Natural killer cell treated with Interleukin-12 subunit alpha and Interleukin-12 subunit beta and Interleukin-15 and Interleukin-18, amount 100 ng/mL, for 72 hours (primary cell): ENCODE data around the gene TAAR9. TPM values are rescaled to one million over a fixed set of nuclear protein-coding genes. Genes with fewer than 3 reads are reported as not detected.
"Not testable (repeated sequence)": the region's sequence is repeated elsewhere in the genome, so short reads cannot be mapped to it uniquely, and the experiment has no call there.

Source experiments
- ATAC-seq, 2 donors: fragments of 150-1000 bp; cut with Tn5 transposase in 1 of 2; sonication (Bioruptor Pico), chemical (Tn5 transposase) in 1 of 2; 2 replicates each; pipeline ENCODE4 v1.10.0; 2021
- DNase-seq: peaks from one replicate; pipeline ENCODE4 v3.0.0; 2022; ENCODE audit warnings: low spot score
- H3K27ac Mint-ChIP-seq, 2 donors: 1 replicate in 1 of 2; 2 replicates in 1 of 2; pipeline ENCODE4 v1.8.0; 2022; ENCODE audit warnings: mixed read lengths in 2 of 2, mild to moderate bottlenecking in 1 of 2, moderate library complexity in 1 of 2
- H3K27me3 Mint-ChIP-seq, 2 donors: 1 replicate in 1 of 2; 2 replicates in 1 of 2; pipeline ENCODE4 v1.8.0; 2022; ENCODE audit warnings: mixed read lengths in 2 of 2
- H3K36me3 Mint-ChIP-seq: one replicate; pipeline ENCODE4 v1.8.0; 2022; ENCODE audit warnings: mixed read lengths
- H3K4me1 Mint-ChIP-seq, 2 donors: 1 replicate in 1 of 2; 2 replicates in 1 of 2; pipeline ENCODE4 v1.8.0; 2022; ENCODE audit warnings: low read depth in 2 of 2, mixed read lengths in 2 of 2, mild to moderate bottlenecking in 1 of 2
- H3K4me3 Mint-ChIP-seq: one replicate; pipeline ENCODE4 v1.8.0; 2022; ENCODE audit warnings: mixed read lengths
- H3K9me3 Mint-ChIP-seq: 2 replicates; pipeline ENCODE4 v1.8.0; 2022; ENCODE audit warnings: mixed read lengths
- total RNA-seq, 2 donors: library from RNA; stranded (reverse); gene quantifications; one replicate each; pipeline ENCODE4 v1.2.3, GENCODE V29; 2022

Gene TAAR9
- total RNA-seq, 2 donors from 2014 or later = not detected

DNA sequence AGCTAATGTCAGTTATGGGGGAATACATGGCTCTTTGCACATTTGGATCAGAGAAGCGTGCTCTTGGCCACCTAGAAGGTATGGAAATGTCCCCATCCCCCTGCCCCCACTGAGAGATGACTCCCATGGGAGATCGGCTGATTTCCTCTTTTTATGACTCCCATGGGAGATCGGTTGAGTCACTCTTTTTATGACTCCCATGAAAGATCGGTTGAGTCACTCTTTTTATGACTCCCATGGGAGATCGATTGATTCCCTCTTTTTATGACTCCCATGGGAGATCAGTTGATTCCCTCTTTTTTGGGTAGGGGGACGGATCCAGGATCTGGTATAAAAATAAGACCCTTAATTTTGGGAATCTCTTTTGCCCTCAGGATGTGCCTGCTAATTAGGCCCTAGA lies 10.3 kb upstream of the TAAR9 start:
- H3K9me3 Mint-ChIP-seq = no peaks in the 10 kb centered on the region
- H3K4me3 Mint-ChIP-seq = no peak overlapping the region
- H3K4me1 Mint-ChIP-seq = no peaks in the 10 kb centered on the region
- H3K27me3 Mint-ChIP-seq = peaks cover 18 to 39% of the 10 kb centered on the region in 2 donors
- H3K27ac Mint-ChIP-seq = no peak overlapping the region
- no peaks in the 10 kb centered on the region for H3K36me3 Mint-ChIP-seq
- DNase-seq = no peak
- no peak for ATAC-seq

DNA sequence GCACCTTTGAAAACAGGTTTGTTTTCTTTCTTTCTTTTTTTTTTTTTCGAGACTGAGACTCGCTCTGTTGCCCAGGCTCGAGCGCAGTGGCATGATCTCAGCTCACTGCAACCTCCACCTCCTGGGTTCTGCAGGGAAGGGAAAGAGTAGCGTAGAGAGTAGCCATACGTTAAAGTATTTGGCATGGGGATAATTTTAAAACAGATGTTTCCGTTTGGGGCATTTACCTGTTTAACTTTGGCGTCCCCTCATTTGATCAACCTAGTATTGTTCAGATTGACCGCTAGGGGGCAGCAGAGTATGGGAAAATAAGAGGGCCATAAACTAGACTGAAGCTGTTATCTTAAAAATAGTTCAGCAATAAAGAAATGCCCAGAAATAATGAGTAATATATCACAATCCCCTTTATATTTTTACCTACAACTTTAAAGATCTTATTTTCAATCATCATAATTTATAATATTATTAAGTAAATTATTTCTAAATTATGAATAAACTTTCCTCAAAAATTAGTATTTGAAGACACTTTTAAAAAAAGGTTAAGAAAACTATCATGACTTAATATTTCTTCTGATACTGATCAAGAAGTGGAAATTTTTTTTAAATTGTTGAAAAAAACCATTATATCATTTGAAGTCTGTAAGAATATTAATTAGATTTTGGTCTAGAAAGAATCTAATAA lies 7.6 kb upstream of the TAAR9 start:
- no peaks in the 10 kb centered on the region for H3K9me3 Mint-ChIP-seq
- no peaks in the 10 kb centered on the region for H3K4me1 Mint-ChIP-seq
- H3K4me3 Mint-ChIP-seq = no peak overlapping the region
- peaks cover 2 to 14% of the 10 kb centered on the region in 2 donors for H3K27me3 Mint-ChIP-seq
- H3K27ac Mint-ChIP-seq = no peak overlapping the region
- DNase-seq = peak; percentile 81
- ATAC-seq = peak; percentile 71
- H3K36me3 Mint-ChIP-seq = peaks cover 2% of the 10 kb centered on the region

DNA sequence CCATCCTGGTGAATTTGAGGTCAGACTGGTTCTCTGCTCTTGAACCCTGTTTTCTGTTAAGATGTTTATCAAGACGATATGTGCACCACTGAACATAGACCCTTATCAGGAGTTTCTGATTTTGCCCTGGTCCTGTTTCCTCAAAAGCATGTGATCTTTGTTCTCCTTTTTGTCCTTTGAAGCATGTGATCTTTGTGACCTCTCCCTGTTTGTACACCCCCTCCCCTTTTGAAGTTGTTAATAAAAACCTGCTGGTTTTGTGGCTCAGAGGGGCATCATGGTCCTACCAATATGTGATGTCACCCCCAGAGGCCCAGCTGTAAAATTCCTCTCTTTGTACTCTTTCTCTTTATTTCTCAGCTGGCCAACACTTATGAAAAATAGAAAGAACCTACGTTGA lies 3.5 kb upstream of the TAAR9 start:
- not testable (repeated sequence) for H3K4me1 Mint-ChIP-seq, ATAC-seq, H3K4me3 Mint-ChIP-seq, H3K27ac Mint-ChIP-seq, H3K36me3 Mint-ChIP-seq, H3K9me3 Mint-ChIP-seq, DNase-seq
- H3K27me3 Mint-ChIP-seq = peaks cover 14 to 22% of the 10 kb centered on the region in 2 donors

DNA sequence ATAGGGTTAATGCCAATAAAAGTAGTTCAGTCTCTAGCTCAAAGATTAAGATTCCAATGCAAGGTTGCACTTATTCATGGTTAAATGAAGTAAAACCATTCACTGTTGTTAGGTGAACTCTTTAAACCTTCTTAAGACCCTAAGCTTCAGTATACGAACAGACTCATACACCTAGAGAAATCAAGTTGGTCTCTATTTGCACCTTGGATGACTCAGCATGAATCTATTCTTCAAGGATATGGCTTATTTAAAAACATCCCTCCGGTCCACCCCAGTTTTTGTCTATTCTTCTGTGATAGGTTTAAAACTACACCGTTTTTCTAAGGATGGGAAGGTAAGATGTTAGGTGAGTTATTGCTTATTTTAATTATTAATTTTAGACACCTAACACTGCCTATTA lies 932 bp upstream of the TAAR9 start:
- no peak overlapping the region for H3K4me3 Mint-ChIP-seq
- no peaks in the 10 kb centered on the region for H3K9me3 Mint-ChIP-seq
- no peak overlapping the region for H3K27ac Mint-ChIP-seq
- peaks cover 4% of the 10 kb centered on the region for H3K36me3 Mint-ChIP-seq
- DNase-seq (no peak), ATAC-seq (no peak)
- H3K27me3 Mint-ChIP-seq = peaks cover 23 to 32% of the 10 kb centered on the region in 2 donors
- no peaks in the 10 kb centered on the region for H3K4me1 Mint-ChIP-seq

DNA sequence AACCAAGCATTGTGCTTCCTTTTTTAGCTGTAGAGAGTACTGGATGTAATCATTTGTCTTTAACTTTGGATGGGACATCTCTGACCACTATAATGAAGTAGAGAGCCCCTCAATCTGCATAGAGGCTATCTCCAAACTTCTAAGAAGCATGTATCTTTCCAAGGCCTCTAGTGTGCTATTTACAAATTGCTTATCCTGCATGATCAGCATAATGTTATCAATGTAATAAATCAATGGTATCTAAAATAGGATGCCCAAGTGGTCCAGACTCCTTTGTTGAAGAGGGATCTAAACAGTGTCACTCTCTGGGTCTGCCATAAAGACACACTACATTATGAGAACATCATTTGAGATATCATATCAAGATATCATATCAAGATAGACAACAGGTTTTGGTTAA lies 6.7 kb downstream of the TAAR9 start:
- Mint-ChIP-seq H3K4me3 (no peak overlapping the region), H3K27ac (no peak overlapping the region), H3K36me3 (no peaks in the 10 kb centered on the region), H3K27me3 (peaks cover 16 to 19% of the 10 kb centered on the region in 2 donors), H3K9me3 (no peaks in the 10 kb centered on the region), H3K4me1 (no peaks in the 10 kb centered on the region)
- ATAC-seq = no peak
- no peak for DNase-seq

DNA sequence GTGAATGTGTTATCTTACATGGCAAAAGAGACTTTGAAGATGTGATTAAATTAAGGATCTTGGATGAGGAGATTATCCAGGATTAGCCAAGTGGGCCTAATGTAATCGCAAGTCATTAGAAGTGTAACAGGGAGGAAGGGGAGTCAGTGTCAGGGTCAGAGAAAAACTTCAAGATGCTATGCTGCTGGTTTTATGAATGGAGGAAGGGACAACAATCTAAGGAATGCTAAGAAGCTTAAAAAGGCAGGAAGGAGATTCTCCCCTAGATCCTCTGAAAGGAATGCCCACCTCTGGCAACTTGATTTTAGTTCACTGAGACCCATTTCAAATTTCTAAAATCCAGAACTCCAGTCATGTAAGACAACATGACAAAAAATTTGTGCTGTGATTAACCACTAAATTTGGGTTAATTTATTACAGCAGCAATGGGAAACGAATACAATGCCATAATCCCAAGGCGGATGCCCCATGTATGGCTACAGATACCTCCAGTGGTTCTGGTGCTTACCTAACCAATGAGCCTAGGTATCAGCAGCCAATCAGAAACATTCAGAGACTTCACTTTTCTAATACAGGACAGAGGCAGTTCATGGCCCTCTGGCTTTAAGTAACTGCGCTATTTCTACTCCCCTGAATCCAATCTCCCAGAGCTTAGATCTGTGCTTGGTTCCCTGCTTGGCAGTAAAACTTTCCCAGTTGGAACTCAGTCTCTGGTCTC lies 10.8 kb downstream of the TAAR9 start:
- H3K9me3 Mint-ChIP-seq = no peaks in the 10 kb centered on the region
- H3K27me3 Mint-ChIP-seq = peaks cover 16 to 17% of the 10 kb centered on the region in 2 donors
- H3K36me3 Mint-ChIP-seq = no peaks in the 10 kb centered on the region
- no peak overlapping the region for H3K4me3 Mint-ChIP-seq
- no peak for DNase-seq
- ATAC-seq = no peak
- no peak overlapping the region for H3K27ac Mint-ChIP-seq
- H3K4me1 Mint-ChIP-seq = no peaks in the 10 kb centered on the region

DNA sequence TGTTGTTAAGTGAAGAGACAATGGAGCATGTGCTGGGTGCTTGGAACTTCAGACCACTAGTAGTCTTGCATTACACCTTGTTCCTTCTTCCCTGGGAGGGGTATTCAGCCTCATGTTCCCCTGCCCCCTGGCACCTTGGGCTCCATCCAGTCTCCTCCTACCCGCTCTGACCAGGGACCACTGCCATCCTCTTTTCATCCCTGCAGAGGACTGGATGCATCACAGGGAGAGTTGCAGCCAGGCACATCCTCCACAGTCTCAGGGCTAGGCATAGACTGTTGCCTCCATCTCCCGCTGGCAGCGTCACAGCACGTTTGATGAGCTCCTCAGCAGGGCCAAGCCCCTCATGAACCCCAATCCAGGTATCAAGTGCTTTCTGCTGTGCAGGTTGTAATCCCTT lies 13.1 kb downstream of the TAAR9 start:
- DNase-seq (no peak), ATAC-seq (peak in 1 of 2 donors; percentile 61)
- peaks cover 16 to 19% of the 10 kb centered on the region in 2 donors for H3K27me3 Mint-ChIP-seq
- no peaks in the 10 kb centered on the region for H3K9me3 Mint-ChIP-seq
- no peaks in the 10 kb centered on the region for H3K36me3 Mint-ChIP-seq
- no peak overlapping the region for H3K27ac Mint-ChIP-seq
- no peaks in the 10 kb centered on the region for H3K4me1 Mint-ChIP-seq
- no peak overlapping the region for H3K4me3 Mint-ChIP-seq

DNA sequence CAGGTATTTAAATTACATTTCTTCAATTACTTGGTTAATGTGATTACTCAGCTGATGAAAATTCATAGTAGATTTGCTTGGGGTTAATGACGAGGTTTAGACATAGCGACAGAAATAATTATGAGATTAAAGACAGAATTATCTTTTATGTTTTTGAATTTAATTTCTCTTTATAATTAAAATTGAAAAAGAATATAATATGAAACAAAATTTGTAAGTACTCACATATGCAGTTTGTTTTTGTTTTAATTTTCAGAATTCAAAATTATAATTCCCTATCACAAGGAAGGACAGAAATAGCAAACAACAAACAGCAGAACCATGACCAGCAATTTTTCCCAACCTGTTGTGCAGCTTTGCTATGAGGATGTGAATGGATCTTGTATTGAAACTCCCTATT lies 14.3 kb downstream of the TAAR9 start, which contains the start of gene TAAR8:
Gene TAAR8, plus strand, starts transcription at position 301 of the 400 bp plus-strand sequence. Its CDS starts 21 bp downstream, at position 322.
- Mint-ChIP-seq H3K27ac (no peak within 1 kb of the TSS), H3K4me3 (no peak within 1 kb of the TSS), H3K9me3 (no peaks in the 10 kb centered on the region), H3K36me3 (no peaks in the 10 kb centered on the region), H3K27me3 (peaks cover 23 to 24% of the 10 kb centered on the region in 2 donors), H3K4me1 (no peaks in the 10 kb centered on the region)
- DNase-seq (no peak), ATAC-seq (no peak)

DNA sequence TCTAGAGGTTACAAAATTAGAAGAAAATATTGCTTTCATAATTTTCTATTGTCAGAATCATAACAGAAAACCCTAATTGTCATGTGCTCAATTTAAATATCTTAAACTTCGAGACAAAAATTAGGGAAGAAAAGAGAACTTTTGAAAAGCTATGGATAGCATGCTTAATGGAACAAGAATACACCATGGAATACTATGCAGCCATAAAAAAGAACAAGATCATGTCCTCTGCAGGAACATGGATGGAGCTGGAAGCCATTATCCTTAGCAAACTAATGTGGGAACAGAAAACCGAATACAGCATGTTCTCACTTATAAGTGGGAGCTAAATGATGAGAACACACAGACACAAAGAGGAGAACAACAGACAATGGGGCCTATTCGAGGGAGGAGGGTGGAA lies 22.0 kb downstream of the TAAR9 start:
- not testable (repeated sequence) for H3K4me3 Mint-ChIP-seq, ATAC-seq, H3K27ac Mint-ChIP-seq, H3K36me3 Mint-ChIP-seq, DNase-seq, H3K9me3 Mint-ChIP-seq, H3K4me1 Mint-ChIP-seq
- H3K27me3 Mint-ChIP-seq = peaks cover 22 to 38% of the 10 kb centered on the region in 2 donors

DNA sequence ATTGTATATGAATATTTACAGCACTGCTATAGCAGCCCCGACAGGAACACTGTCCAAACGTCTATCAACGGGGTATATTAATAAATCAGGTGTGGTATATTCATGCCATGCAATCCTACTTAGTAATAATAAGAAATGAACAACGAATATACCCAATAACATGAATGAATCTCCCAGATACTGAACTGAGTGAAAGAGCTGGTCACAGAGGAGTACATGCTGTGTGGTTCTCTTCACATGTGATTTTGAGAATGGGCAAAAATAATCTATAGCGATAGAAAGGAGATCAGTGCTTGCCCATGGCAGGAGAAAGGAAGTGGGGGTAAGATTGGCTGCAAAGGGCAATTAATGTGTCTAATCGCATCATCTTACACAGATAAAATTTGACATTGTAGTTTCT lies 28.3 kb downstream of the TAAR9 start:
- Mint-ChIP-seq H3K27me3 (peaks cover 20 to 38% of the 10 kb centered on the region in 2 donors), H3K9me3 (no peaks in the 10 kb centered on the region), H3K36me3 (no peaks in the 10 kb centered on the region), H3K4me1 (no peaks in the 10 kb centered on the region), H3K27ac (no peak overlapping the region), H3K4me3 (no peak overlapping the region)
- ATAC-seq (no peak), DNase-seq (no peak)

DNA sequence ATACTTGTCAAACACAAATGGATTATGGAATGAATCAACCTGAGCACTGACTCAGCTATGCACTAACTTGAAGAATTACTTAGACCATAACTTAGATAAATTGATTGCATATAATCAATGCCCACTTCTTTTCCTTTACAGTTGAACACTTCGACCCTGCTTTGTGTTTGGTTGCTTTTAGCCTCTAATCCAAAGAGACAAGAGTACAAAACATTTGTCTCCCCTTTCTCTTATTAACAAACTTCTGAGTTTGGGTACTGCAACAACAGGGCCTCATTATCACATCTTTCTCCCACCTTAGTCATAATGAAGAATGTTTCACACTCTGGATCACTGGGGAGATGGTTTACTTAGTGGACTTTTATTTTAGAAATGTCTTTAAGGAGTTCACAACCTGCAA lies 29.5 kb downstream of the TAAR9 start:
- H3K4me3 Mint-ChIP-seq = no peak overlapping the region
- no peak overlapping the region for H3K27ac Mint-ChIP-seq
- H3K4me1 Mint-ChIP-seq = no peaks in the 10 kb centered on the region
- H3K27me3 Mint-ChIP-seq = peaks cover 20 to 36% of the 10 kb centered on the region in 2 donors
- H3K9me3 Mint-ChIP-seq = no peaks in the 10 kb centered on the region
- no peaks in the 10 kb centered on the region for H3K36me3 Mint-ChIP-seq
- DNase-seq (no peak), ATAC-seq (no peak)

DNA sequence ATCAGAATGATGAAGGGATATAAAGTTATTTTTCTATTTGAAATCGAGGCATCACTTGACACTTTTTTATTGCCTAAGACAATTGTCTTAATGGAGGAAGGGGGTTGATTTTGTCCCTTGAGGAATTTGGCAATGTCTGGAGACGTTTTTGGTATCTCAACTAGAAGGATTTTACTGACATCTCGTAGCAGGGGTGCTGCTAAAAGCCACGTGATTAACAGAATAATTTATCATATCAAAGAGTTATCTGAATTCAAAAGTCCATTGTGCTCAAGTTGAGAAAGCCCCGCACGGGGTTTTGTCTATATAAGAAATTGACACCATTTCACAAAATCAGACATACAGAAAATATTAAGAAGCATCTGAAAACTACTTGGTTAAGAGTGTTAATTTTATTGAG lies 30.5 kb downstream of the TAAR9 start:
- no peaks in the 10 kb centered on the region for H3K9me3 Mint-ChIP-seq
- H3K4me3 Mint-ChIP-seq = no peak overlapping the region
- no peak for ATAC-seq
- H3K36me3 Mint-ChIP-seq = peaks cover 4% of the 10 kb centered on the region
- H3K27ac Mint-ChIP-seq = no peak overlapping the region
- H3K4me1 Mint-ChIP-seq = no peaks in the 10 kb centered on the region
- peaks cover 20 to 36% of the 10 kb centered on the region in 2 donors for H3K27me3 Mint-ChIP-seq
- no peak for DNase-seq

DNA sequence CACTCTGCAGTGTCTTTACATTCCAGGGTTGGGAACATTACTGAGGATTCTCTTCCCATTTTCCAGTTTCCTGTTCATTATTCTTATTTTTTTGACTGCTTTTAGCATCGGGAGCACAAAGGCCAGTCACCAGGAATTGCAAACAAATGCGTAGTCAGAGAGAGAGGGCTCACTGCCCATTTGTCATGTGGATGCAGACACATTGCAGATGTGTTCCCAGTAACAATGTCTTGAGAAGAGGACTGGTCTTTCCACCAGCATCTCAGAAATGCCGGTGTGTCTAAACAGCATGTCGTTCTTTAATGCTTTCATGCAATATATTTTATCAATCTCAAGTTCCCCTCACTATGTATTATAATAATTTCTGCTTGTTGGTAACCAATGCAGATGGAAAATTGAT lies 31.1 kb downstream of the TAAR9 start:
- Mint-ChIP-seq H3K9me3 (no peaks in the 10 kb centered on the region), H3K27me3 (peaks cover 20 to 41% of the 10 kb centered on the region in 2 donors), H3K4me3 (no peak overlapping the region), H3K4me1 (no peaks in the 10 kb centered on the region), H3K36me3 (peaks cover 4% of the 10 kb centered on the region), H3K27ac (no peak overlapping the region)
- no peak for ATAC-seq
- no peak for DNase-seq

DNA sequence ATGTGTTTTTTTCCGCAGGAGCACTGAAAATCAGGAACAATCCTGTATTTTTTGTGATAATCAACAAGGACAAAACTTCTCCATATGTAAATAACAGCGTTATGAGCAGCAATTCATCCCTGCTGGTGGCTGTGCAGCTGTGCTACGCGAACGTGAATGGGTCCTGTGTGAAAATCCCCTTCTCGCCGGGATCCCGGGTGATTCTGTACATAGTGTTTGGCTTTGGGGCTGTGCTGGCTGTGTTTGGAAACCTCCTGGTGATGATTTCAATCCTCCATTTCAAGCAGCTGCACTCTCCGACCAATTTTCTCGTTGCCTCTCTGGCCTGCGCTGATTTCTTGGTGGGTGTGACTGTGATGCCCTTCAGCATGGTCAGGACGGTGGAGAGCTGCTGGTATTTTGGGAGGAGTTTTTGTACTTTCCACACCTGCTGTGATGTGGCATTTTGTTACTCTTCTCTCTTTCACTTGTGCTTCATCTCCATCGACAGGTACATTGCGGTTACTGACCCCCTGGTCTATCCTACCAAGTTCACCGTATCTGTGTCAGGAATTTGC lies 32.2 kb downstream of the TAAR9 start, which contains the start of gene TAAR6:
Gene TAAR6, plus strand, starts transcription at position 102 of the 557 bp plus-strand sequence. Its CDS starts 0 bp downstream, at position 102.
- H3K27me3 Mint-ChIP-seq = peaks cover 18 to 34% of the 10 kb centered on the region in 2 donors
- DNase-seq (no peak), ATAC-seq (no peak)
- no peak within 1 kb of the TSS for H3K4me3 Mint-ChIP-seq
- peaks cover 4% of the 10 kb centered on the region for H3K36me3 Mint-ChIP-seq
- H3K9me3 Mint-ChIP-seq = no peaks in the 10 kb centered on the region
- no peaks in the 10 kb centered on the region for H3K4me1 Mint-ChIP-seq
- no peak within 1 kb of the TSS for H3K27ac Mint-ChIP-seq
